ENCODE results near the gene ZNRF3.

The ZNRF3 gene

DNA sequence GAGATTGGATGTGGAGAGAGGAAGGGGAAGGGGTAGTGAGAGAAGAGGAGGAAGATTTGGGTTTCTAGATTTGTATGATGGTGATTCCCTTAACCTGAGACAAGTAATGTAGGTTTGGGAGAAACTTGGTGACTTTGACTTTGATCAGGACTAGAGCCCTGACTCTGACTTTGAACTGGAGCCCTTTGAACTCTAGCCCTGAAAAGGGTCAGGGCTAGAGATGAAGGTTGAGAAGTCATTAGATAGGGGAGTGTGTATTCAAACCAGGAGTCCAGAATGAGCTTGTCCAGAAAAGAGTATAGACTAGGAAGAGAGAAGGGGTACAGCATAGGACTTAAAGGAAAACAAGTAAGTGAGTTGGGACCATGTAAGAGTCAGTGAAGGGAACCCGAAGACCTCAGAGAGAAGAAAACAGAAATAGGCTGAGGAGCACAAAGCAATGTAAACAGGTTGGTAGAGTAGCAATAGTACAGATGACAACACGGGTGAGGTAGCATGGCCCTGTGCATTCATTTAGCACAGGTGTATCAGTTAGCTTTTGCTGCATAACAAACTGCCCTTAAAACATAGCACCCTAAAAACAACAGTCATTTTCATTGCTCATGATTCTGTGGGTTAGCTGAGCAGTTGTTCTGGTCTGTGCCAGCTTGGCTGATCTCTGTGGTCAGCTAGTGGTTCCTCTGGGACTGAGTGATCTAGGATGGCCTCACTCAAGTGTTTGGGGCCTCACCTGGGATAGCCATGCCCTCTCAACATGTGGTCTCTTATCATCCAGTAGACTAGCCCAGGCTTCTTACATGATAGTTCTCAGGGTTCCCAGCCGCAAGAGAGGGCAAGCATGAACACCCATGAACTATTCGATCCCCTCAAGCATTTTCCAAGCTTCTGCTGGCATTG, 135.2 kb downstream of the ZNRF3 start:
- CTCF ChIA-PET, result interaction anchor here (1.0 kb wide), 1 partner anchor 10 kb away, joined by 3 read pairs; no protein-coding TSS in a partner anchor
- TF ChIP-seq TRIM28 (IDR thresholded peaks at IDR 0.05; ENCODE audit: borderline replicate concordance, low read length), result peak; percentile 50; the same call in 1 of the 2 replicates
- TF ChIP-seq ZNF623 (tag by site-specific recombination; IDR thresholded peaks at IDR 0.05), result no peak
- TF ChIP-seq, protein P1, sequence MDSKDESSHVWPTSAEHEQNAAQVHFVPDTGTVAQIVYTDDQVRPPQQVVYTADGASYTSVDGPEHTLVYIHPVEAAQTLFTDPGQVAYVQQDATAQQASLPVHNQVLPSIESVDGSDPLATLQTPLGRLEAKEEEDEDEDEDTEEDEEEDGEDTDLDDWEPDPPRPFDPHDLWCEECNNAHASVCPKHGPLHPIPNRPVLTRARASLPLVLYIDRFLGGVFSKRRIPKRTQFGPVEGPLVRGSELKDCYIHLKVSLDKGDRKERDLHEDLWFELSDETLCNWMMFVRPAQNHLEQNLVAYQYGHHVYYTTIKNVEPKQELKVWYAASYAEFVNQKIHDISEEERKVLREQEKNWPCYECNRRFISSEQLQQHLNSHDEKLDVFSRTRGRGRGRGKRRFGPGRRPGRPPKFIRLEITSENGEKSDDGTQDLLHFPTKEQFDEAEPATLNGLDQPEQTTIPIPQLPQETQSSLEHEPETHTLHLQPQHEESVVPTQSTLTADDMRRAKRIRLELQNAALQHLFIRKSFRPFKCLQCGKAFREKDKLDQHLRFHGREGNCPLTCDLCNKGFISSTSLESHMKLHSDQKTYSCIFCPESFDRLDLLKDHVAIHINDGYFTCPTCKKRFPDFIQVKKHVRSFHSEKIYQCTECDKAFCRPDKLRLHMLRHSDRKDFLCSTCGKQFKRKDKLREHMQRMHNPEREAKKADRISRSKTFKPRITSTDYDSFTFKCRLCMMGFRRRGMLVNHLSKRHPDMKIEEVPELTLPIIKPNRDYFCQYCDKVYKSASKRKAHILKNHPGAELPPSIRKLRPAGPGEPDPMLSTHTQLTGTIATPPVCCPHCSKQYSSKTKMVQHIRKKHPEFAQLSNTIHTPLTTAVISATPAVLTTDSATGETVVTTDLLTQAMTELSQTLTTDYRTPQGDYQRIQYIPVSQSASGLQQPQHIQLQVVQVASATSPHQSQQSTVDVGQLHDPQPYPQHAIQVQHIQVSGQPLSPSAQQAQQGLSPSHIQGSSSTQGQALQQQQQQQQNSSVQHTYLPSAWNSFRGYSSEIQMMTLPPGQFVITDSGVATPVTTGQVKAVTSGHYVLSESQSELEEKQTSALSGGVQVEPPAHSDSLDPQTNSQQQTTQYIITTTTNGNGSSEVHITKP (tag by site-specific recombination; IDR thresholded peaks at IDR 0.05), result no peak
- no peak for TF ChIP-seq ZNF76 (tag by site-specific recombination; IDR thresholded peaks at IDR 0.05; ENCODE audit: borderline replicate concordance, low read depth)
- TF ChIP-seq GLIS2 (tag by site-specific recombination; IDR thresholded peaks at IDR 0.05), result no peak
- TF ChIP-seq TCF7L2 (IDR thresholded peaks at IDR 0.05; ENCODE audit: borderline replicate concordance, low read depth, low read length), result no peak
- TF ChIP-seq RBAK (tag by site-specific recombination; IDR thresholded peaks at IDR 0.05), result peak; percentile 99
- Histone ChIP-seq H3K27ac (ENCODE audit: extremely low read depth, low read depth, low read length) (no peak overlapping the region), H3K4me3 (ENCODE audit: low read depth, low read length) (no peak overlapping the region), H3K9me3 (ENCODE audit: control insufficient read depth, insufficient read depth, low read depth, low read length) (no peaks in the 10 kb centered on the region), H3K4me1 (ENCODE audit: control insufficient read depth, insufficient read depth, low read length) (no peaks in the 10 kb centered on the region), H3K36me3 (ENCODE audit: control insufficient read depth in 2 of 2, insufficient read depth in 1 of 2, low read length in 2 of 2) (no peaks in the 10 kb centered on the region)
- POLR2A ChIA-PET, result interaction anchor here (0.6 kb wide), 1 partner anchor 67 kb away, joined by 6 read pairs; no protein-coding TSS in a partner anchor

DNA sequence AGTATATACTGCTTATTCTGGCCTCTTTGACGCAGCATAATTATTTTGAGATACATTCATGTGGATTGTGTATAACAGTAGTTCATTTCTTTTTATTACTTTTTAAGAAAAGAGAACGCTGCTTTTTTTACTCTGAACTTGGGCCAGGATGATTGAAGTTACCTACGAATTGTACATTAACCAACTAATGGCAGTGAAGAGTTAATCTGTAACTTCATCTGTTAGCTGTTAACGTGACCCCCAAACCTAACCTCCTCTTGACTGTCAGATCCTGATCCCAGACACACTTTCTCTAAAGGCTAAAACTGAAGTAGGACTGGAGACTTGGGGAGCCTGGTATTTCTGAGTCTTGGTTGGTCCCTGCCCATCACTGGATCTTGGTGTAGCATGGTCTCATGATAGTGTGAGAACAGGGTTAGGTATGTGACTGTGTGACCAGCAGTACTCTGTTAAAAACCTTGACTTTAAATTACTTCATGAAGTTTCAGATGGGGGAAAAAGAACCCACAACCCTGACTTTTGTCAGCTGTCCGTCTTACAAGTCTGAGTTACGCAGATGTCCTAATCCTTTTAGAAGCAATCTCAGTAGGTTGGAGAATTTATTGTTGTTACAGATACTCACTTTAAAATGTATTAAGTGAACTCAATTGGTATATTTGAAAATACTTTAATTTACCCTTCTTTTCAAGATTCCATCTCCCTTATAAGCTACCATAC, 138.9 kb downstream of the ZNRF3 start:
- POLR2A ChIA-PET, result no interaction called here

More for the DNA sequence above, 138.9 kb downstream of the ZNRF3 start:
- no peaks in the 10 kb centered on the region for H3K4me1 ChIP-seq (ENCODE audit: control insufficient read depth, insufficient read depth, low read length)
- TF ChIP-seq ZNF239 (tag by site-specific recombination; IDR thresholded peaks at IDR 0.05), result no peak
- TF ChIP-seq, protein P2, sequence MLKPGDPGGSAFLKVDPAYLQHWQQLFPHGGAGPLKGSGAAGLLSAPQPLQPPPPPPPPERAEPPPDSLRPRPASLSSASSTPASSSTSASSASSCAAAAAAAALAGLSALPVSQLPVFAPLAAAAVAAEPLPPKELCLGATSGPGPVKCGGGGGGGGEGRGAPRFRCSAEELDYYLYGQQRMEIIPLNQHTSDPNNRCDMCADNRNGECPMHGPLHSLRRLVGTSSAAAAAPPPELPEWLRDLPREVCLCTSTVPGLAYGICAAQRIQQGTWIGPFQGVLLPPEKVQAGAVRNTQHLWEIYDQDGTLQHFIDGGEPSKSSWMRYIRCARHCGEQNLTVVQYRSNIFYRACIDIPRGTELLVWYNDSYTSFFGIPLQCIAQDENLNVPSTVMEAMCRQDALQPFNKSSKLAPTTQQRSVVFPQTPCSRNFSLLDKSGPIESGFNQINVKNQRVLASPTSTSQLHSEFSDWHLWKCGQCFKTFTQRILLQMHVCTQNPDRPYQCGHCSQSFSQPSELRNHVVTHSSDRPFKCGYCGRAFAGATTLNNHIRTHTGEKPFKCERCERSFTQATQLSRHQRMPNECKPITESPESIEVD (tag by site-specific recombination; IDR thresholded peaks at IDR 0.05), result no peak
- TF ChIP-seq ZNF791 (tag by site-specific recombination; IDR thresholded peaks at IDR 0.05), result no peak
- no peak for TF ChIP-seq ZNF530 (tag by site-specific recombination; IDR thresholded peaks at IDR 0.05; ENCODE audit: low read depth)
- TF ChIP-seq, protein P3, sequence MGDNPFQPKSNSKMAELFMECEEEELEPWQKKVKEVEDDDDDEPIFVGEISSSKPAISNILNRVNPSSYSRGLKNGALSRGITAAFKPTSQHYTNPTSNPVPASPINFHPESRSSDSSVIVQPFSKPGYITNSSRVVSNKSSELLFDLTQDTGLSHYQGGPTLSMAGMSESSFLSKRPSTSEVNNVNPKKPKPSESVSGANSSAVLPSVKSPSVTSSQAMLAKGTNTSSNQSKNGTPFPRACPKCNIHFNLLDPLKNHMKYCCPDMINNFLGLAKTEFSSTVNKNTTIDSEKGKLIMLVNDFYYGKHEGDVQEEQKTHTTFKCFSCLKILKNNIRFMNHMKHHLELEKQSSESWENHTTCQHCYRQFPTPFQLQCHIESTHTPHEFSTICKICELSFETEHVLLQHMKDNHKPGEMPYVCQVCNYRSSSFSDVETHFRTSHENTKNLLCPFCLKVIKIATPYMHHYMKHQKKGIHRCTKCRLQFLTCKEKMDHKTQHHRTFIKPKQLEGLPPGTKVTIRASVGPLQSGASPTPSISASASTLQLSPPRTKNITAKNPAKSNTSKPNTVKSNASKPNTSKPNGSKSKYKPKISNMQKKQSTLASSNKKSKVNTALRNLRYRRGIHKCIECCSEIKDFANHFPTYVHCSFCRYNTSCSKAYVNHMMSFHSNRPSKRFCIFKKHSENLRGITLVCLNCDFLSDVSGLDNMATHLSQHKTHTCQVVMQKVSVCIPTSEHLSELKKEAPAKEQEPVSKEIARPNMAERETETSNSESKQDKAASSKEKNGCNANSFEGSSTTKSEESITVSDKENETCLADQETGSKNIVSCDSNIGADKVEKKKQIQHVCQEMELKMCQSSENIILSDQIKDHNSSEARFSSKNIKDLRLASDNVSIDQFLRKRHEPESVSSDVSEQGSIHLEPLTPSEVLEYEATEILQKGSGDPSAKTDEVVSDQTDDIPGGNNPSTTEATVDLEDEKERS (tag by site-specific recombination; IDR thresholded peaks at IDR 0.05), result no peak
- no peak for TF ChIP-seq ZNF777 (tag by site-specific recombination; IDR thresholded peaks at IDR 0.05; ENCODE audit: borderline replicate concordance)
- no peak for TF ChIP-seq ZNF2 (tag by site-specific recombination; IDR thresholded peaks at IDR 0.05)
- peaks cover 0 to 4% of the 10 kb centered on the region in 2 experiments; a peak in 1 of 3 replicates for H3K36me3 ChIP-seq (ENCODE audit: control insufficient read depth in 2 of 2, insufficient read depth in 1 of 2, low read length in 2 of 2)
- H3K27ac ChIP-seq (ENCODE audit: extremely low read depth, low read depth, low read length), result no peak overlapping the region
- H3K9me3 ChIP-seq (ENCODE audit: control insufficient read depth, insufficient read depth, low read depth, low read length), result no peaks in the 10 kb centered on the region
- no peak overlapping the region for H3K4me3 ChIP-seq (ENCODE audit: low read depth, low read length)
- CTCF ChIA-PET, result no interaction called here
